Epithelial cell of prostate (primary cell): ENCODE data around the gene COMMD1.
"Not testable (repeated sequence)": the region's sequence is repeated elsewhere in the genome, so short reads cannot be mapped to it uniquely, and the experiment has no call there.

Source experiments
- DNase-seq: peaks from one replicate; pipeline ENCODE4 v3.0.0-alpha.2; 2011; ENCODE audit warnings: low read depth, low spot score
- H3K27ac ChIP-seq: fragments of 450-650 bp; 2 replicates; pipeline ENCODE4 v1.5.1; 2017; ENCODE audit warnings: mild to moderate bottlenecking

Gene COMMD1

GRCh38 chr2:62010632-62011256 lies 105.3 kb downstream of the COMMD1 start:
- no peak overlapping the region for H3K27ac ChIP-seq
- no peak for DNase-seq

GRCh38 chr2:62013641-62014040 lies 108.2 kb downstream of the COMMD1 start:
- no peak for DNase-seq

GRCh38 chr2:62014102-62014501 lies 108.6 kb downstream of the COMMD1 start:
- no peak for DNase-seq
- no peak overlapping the region for H3K27ac ChIP-seq

More at GRCh38 chr2:62013641-62014040, 108.2 kb downstream of the COMMD1 start:
- H3K27ac ChIP-seq = no peak overlapping the region

- H3K27ac ChIP-seq = no peak overlapping the region
- DNase-seq = no peak
Observed at GRCh38 chr2:62016957-62017356, 111.5 kb downstream of the COMMD1 start.

GRCh38 chr2:62029910-62030309 lies 124.4 kb downstream of the COMMD1 start:
- H3K27ac ChIP-seq = no peak overlapping the region
- no peak for DNase-seq

- DNase-seq = no peak
- no peak overlapping the region for H3K27ac ChIP-seq
Observed at GRCh38 chr2:62030902-62031301, 125.4 kb downstream of the COMMD1 start.

- H3K27ac ChIP-seq = no peak overlapping the region
- no peak for DNase-seq
Observed at GRCh38 chr2:62032096-62032495, 126.6 kb downstream of the COMMD1 start.

- no peak for DNase-seq
- H3K27ac ChIP-seq = no peak overlapping the region
Observed at GRCh38 chr2:62034715-62035114, 129.2 kb downstream of the COMMD1 start.

GRCh38 chr2:62036229-62036628 lies 130.8 kb downstream of the COMMD1 start:
- no peak for DNase-seq
- no peak overlapping the region for H3K27ac ChIP-seq

GRCh38 chr2:62036761-62037250 lies 131.3 kb downstream of the COMMD1 start:
- no peak overlapping the region for H3K27ac ChIP-seq
- no peak for DNase-seq

GRCh38 chr2:62038975-62039771 lies 133.7 kb downstream of the COMMD1 start:
- DNase-seq = peak; percentile 63
- peak overlapping the region; percentile 63 for H3K27ac ChIP-seq

GRCh38 chr2:62040926-62041325 lies 135.5 kb downstream of the COMMD1 start:
- H3K27ac ChIP-seq = no peak overlapping the region
- no peak for DNase-seq

GRCh38 chr2:62041701-62042385 lies 136.4 kb downstream of the COMMD1 start:
- DNase-seq, H3K27ac ChIP-seq: not testable (repeated sequence)

GRCh38 chr2:62042400-62042799 lies 136.9 kb downstream of the COMMD1 start:
- no peak overlapping the region for H3K27ac ChIP-seq
- no peak for DNase-seq

GRCh38 chr2:62042944-62043343 lies 137.5 kb downstream of the COMMD1 start:
- H3K27ac ChIP-seq = no peak overlapping the region
- DNase-seq = peak; percentile 83

- no peak overlapping the region for H3K27ac ChIP-seq
- no peak for DNase-seq
Observed at GRCh38 chr2:62045017-62045543, 139.6 kb downstream of the COMMD1 start.

GRCh38 chr2:62046141-62046540 lies 140.7 kb downstream of the COMMD1 start:
- no peak overlapping the region for H3K27ac ChIP-seq
- DNase-seq = no peak

- DNase-seq = no peak
- H3K27ac ChIP-seq = no peak overlapping the region
Observed at GRCh38 chr2:62050456-62051045, 145.1 kb downstream of the COMMD1 start.

- DNase-seq = no peak
- no peak overlapping the region for H3K27ac ChIP-seq
Observed at GRCh38 chr2:62054029-62054791, 148.7 kb downstream of the COMMD1 start.
